HL-60 (cell line): Measurements from ENCODE around the gene SOWAHB.

Experiments used
- CTCF ChIP-seq: IDR thresholded peaks from one replicate; pipeline ENCODE4 v1.5.1; 2011; ENCODE audit warnings: low read length, control low read depth, inconsistent platforms; ENCODE audit not compliant: insufficient read depth
- POLR2AphosphoS5 ChIP-seq: IDR thresholded peaks from 2 replicates; pipeline ENCODE4 v1.6.1; 2012; ENCODE audit warnings: low read depth

GRCh38 chr4:76874176-76874575 is 23.8 kb downstream of the SOWAHB start:
- TF ChIP-seq CTCF = no peak
- no peak for TF ChIP-seq POLR2AphosphoS5
